Measurements from ENCODE around the gene GALNT10.

DNA sequence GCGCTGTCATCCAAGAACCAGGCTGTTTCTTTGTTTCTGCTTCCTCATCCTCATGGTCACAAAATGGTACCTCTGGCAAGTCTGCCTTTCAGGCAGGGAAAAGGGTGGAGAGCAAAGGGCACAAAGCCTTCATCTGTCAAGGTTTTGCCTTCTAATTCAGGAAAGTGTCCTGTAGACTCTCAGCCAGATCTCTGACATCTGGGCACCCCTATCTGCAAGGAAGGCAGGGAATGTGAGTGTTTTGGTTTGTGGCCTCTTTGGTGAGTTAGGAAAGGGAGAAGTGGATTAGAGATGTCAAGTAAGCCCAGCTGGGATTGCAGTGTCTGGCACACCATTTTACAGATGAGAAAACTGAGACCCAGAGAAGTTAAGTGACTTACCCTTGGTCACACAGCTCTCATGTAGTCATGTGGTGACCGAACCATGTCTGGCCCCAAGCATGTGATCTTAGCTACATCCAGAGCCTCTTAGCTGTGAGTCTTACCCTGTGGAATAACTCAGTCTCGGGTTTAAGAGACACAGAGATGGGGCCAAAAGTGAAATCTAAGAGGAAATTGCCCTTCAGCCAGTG lies 139.6 kb downstream of the GALNT10 start:
- no peak for TF ChIP-seq CTCF (IDR thresholded peaks at IDR 0.05 in 8 of 11, conservative IDR thresholded peaks at IDR 0.05 in 3 of 11)
- TF ChIP-seq POLR2A (IDR thresholded peaks at IDR 0.05), result no peak

Measured in spleen (tissue), 7 donors.